Calu3 (cell line): ENCODE measurements around the gene C7orf33. TPM values are rescaled to one million over a fixed set of nuclear protein-coding genes. Genes with fewer than 3 reads are reported as not detected.

Experiments
- BruUV-seq: library from RNA; stranded (reverse); fragments of 400-500 nt; replicated peaks from 2 replicates; lab custom pipeline; 2021; lab: Mats Ljungman, UMichigan
- CTCF ChIA-PET: fragments of 300-600 bp; sonication (Branson Sonifier 250); formaldehyde crosslinking; loops from one replicate; lab custom pipeline; 2022; ENCODE audit warnings: antibody characterized with exemption; lab: Charles Lee
- DNase-seq: peaks from one replicate; pipeline ENCODE4 v3.0.0; 2022
- H3K27ac Mint-ChIP-seq: one replicate; pipeline ENCODE4 v1.8.0; 2022; ENCODE audit warnings: mixed read lengths; ENCODE audit not compliant: unreplicated experiment
- H3K27me3 Mint-ChIP-seq: one replicate; pipeline ENCODE4 v1.8.0; 2022; ENCODE audit warnings: mixed read lengths; ENCODE audit not compliant: unreplicated experiment
- H3K36me3 Mint-ChIP-seq: one replicate; pipeline ENCODE4 v1.8.0; 2022; ENCODE audit warnings: mild to moderate bottlenecking, moderate library complexity, mixed read lengths; ENCODE audit not compliant: insufficient read depth, unreplicated experiment
- H3K4me1 Mint-ChIP-seq: one replicate; pipeline ENCODE4 v1.8.0; 2022; ENCODE audit warnings: mild to moderate bottlenecking, low read depth, mixed read lengths; ENCODE audit not compliant: unreplicated experiment
- H3K4me3 Mint-ChIP-seq: one replicate; pipeline ENCODE4 v1.8.0; 2022; ENCODE audit warnings: mild to moderate bottlenecking, low read depth, moderate library complexity, mixed read lengths; ENCODE audit not compliant: unreplicated experiment
- H3K9me3 Mint-ChIP-seq: one replicate; pipeline ENCODE4 v1.8.0; 2022; ENCODE audit warnings: low read depth, mixed read lengths; ENCODE audit not compliant: unreplicated experiment
- intact Hi-C: fragments of 100-400 bp; cut with micrococcal nuclease; formaldehyde crosslinking; loops from one replicate; pipeline ENCODE4 v1.10.0; 2022; ENCODE audit not compliant: unreplicated experiment
- total RNA-seq: library from RNA; stranded (reverse); gene quantifications from 2 replicates; pipeline ENCODE4 v1.2.3, GENCODE V29; 2022
- TF ChIP-seq, protein P1 (sequence below): fragments of 200-600 bp; IDR thresholded peaks from one replicate; pipeline ENCODE4 v1.8.0; 2022; ENCODE audit warnings: antibody characterized with exemption; ENCODE audit not compliant: unreplicated experiment

The C7orf33 gene
- total RNA-seq, 1 experiment from 2014 or later: not detected

DNA sequence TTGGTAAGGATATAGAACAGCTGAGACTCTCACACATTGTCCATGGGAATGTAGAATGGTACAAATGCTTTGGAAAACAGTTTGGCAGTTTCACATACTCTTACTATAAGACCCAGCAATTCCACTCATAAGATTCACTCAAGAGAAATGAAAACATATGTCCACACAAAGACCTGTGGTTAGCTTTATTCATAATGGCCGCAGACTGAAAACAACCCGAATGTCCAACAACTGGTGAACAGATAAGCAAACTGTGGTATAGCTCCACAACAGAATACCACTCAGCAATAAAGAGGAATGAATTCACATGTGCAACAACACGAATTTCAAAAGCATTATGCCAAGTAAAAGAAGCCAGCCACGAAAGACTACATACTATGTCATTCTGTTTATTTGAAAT is 74.7 kb downstream of the C7orf33 start:
- no TSS peak for BruUV-seq
- H3K4me3 Mint-ChIP-seq: no peak overlapping the region
- no peaks in the 10 kb centered on the region for H3K9me3 Mint-ChIP-seq
- intact Hi-C loops: no loop called here
- DNase-seq: no peak
- CTCF ChIA-PET: no interaction called here
- no peaks in the 10 kb centered on the region for H3K36me3 Mint-ChIP-seq
- peaks cover 14% of the 10 kb centered on the region for H3K27me3 Mint-ChIP-seq
- no peaks in the 10 kb centered on the region for H3K4me1 Mint-ChIP-seq
- TF ChIP-seq, protein P1, sequence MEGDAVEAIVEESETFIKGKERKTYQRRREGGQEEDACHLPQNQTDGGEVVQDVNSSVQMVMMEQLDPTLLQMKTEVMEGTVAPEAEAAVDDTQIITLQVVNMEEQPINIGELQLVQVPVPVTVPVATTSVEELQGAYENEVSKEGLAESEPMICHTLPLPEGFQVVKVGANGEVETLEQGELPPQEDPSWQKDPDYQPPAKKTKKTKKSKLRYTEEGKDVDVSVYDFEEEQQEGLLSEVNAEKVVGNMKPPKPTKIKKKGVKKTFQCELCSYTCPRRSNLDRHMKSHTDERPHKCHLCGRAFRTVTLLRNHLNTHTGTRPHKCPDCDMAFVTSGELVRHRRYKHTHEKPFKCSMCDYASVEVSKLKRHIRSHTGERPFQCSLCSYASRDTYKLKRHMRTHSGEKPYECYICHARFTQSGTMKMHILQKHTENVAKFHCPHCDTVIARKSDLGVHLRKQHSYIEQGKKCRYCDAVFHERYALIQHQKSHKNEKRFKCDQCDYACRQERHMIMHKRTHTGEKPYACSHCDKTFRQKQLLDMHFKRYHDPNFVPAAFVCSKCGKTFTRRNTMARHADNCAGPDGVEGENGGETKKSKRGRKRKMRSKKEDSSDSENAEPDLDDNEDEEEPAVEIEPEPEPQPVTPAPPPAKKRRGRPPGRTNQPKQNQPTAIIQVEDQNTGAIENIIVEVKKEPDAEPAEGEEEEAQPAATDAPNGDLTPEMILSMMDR: no peak
- no peak overlapping the region for H3K27ac Mint-ChIP-seq

Other genes starting within 250 kb of the C7orf33 start
- gene CUL1, start 108.1 kb downstream of the C7orf33 start, total RNA-seq: 37.8 and 39.4 TPM in 2 replicates